ENCODE data around the gene PP2D1. TPM values are rescaled to one million over a fixed set of nuclear protein-coding genes. Genes with fewer than 3 reads are reported as not detected.

The PP2D1 gene
- not detected in 2 replicates for total RNA-seq

GRCh38 chr3:20012164-20012563 is at the start of gene PP2D1:
Gene PP2D1 (minus strand): TSS chr3:20012264. CDS start chr3:20012072, 192 bp downstream.

GRCh38 chr3:20039765-20040547 is 27.9 kb upstream of the PP2D1 start, which contains the start of gene KAT2B:
Gene KAT2B (plus strand): TSS chr3:20040446. CDS start chr3:20040478, 32 bp downstream.

GRCh38 chr3:19946832-19947548 is 65.1 kb downstream of the PP2D1 start, which contains the start of gene RAB5A:
Gene RAB5A (plus strand): TSS chr3:19947097. CDS start chr3:19950899, 3,802 bp downstream.

Other genes with a start within 250 kb of the PP2D1 start
- gene EFHB, start 78.0 kb downstream of the PP2D1 start, total RNA-seq = 0.58 and 7.8 TPM in 2 replicates
- gene RAB5A, start 65.2 kb downstream of the PP2D1 start, total RNA-seq = 39.3 and 74.8 TPM in 2 replicates
- gene KAT2B, start 28.2 kb upstream of the PP2D1 start, total RNA-seq = 5.4 and 8.2 TPM in 2 replicates
- 0.47 and 1.4 TPM in 2 replicates for gene SGO1, start 173.9 kb upstream of the PP2D1 start, total RNA-seq